Trophoblast cell (in vitro differentiated cells and primary cell): ENCODE data around the gene MME.

Experiments
- DNase-seq, 2 donors: peaks; one replicate each; pipeline ENCODE4 v3.0.0-alpha.2; 2016
- H2AFZ ChIP-seq: 2 replicates; pipeline ENCODE4 v1.6.1; 2013; ENCODE audit warnings: low read length, moderate library complexity, mild to moderate bottlenecking; ENCODE audit not compliant: insufficient read depth, poor library complexity
- H2AK5ac ChIP-seq: 2 replicates; pipeline ENCODE4 v1.6.1; 2013; ENCODE audit warnings: mild to moderate bottlenecking, low read length
- H2BK120ac ChIP-seq: 2 replicates; pipeline ENCODE4 v1.6.1; 2013; ENCODE audit warnings: low read length, mild to moderate bottlenecking, moderate library complexity; ENCODE audit not compliant: insufficient read depth, poor library complexity
- H2BK12ac ChIP-seq: 2 replicates; pipeline ENCODE4 v1.6.1; 2013; ENCODE audit warnings: mild to moderate bottlenecking, low read length, moderate library complexity
- H2BK5ac ChIP-seq: 2 replicates; pipeline ENCODE4 v1.6.1; 2013; ENCODE audit warnings: low read length, low read depth, moderate library complexity, mild to moderate bottlenecking; ENCODE audit not compliant: poor library complexity
- H3K14ac ChIP-seq: 2 replicates; pipeline ENCODE4 v1.6.1; 2013; ENCODE audit warnings: mild to moderate bottlenecking, low read length
- H3K18ac ChIP-seq: 2 replicates; pipeline ENCODE4 v1.6.1; 2013; ENCODE audit warnings: mild to moderate bottlenecking, low read length
- H3K23ac ChIP-seq: 2 replicates; pipeline ENCODE4 v1.6.1; 2013; ENCODE audit warnings: low read length
- H3K27ac ChIP-seq: 2 replicates; pipeline ENCODE4 v1.5.1; 2013; ENCODE audit warnings: low read depth, mild to moderate bottlenecking, inconsistent platforms, low read length, moderate library complexity
- H3K27me3 ChIP-seq: 2 replicates; pipeline ENCODE4 v1.6.1; 2013; ENCODE audit warnings: inconsistent platforms, mild to moderate bottlenecking, low read length, moderate library complexity; ENCODE audit not compliant: insufficient read depth
- H3K36me3 ChIP-seq, 2 experiments: 1 replicate in 1 of 2; 2 replicates in 1 of 2; pipeline ENCODE4 v1.6.1; 2013; ENCODE audit warnings: low read length in 2 of 2, mild to moderate bottlenecking in 2 of 2, moderate library complexity in 1 of 2; ENCODE audit not compliant: insufficient read depth in 2 of 2, control insufficient read depth in 1 of 2
- H3K4ac ChIP-seq: 2 replicates; pipeline ENCODE4 v1.6.1; 2013; ENCODE audit warnings: low read depth, mild to moderate bottlenecking, low read length, moderate library complexity
- H3K4me1 ChIP-seq, 2 experiments: 1 replicate in 1 of 2; 2 replicates in 1 of 2; pipeline ENCODE4 v1.6.1; 2013; ENCODE audit warnings: low read length in 2 of 2, mild to moderate bottlenecking in 2 of 2, moderate library complexity in 1 of 2; ENCODE audit not compliant: insufficient read depth in 2 of 2, control insufficient read depth in 1 of 2
- H3K4me2 ChIP-seq: 2 replicates; pipeline ENCODE4 v1.6.1; 2013; ENCODE audit warnings: inconsistent platforms, mild to moderate bottlenecking, low read length, moderate library complexity
- H3K4me3 ChIP-seq: 2 replicates; pipeline ENCODE4 v1.5.1; 2013; ENCODE audit warnings: mild to moderate bottlenecking, low read depth, low read length, inconsistent platforms
- H3K79me1 ChIP-seq: one replicate; pipeline ENCODE4 v1.6.1; 2013; ENCODE audit warnings: low read length
- H3K79me2 ChIP-seq: 2 replicates; pipeline ENCODE4 v1.6.1; 2013; ENCODE audit warnings: low read length, mild to moderate bottlenecking; ENCODE audit not compliant: control insufficient read depth, insufficient read depth, poor library complexity
- H3K9ac ChIP-seq: 2 replicates; pipeline ENCODE4 v1.6.1; 2013; ENCODE audit warnings: mild to moderate bottlenecking, low read length
- H3K9me3 ChIP-seq: 2 replicates; pipeline ENCODE4 v1.6.1; 2013; ENCODE audit warnings: low read depth, mild to moderate bottlenecking, control low read depth, inconsistent platforms, low read length; ENCODE audit not compliant: insufficient read depth
- H4K12ac ChIP-seq: 2 replicates; pipeline ENCODE4 v1.6.1; 2013; ENCODE audit warnings: low read depth, mild to moderate bottlenecking, low read length, moderate library complexity
- H4K8ac ChIP-seq: 2 replicates; pipeline ENCODE4 v1.6.1; 2013; ENCODE audit warnings: low read depth, mild to moderate bottlenecking, low read length, moderate library complexity
- H4K91ac ChIP-seq: one replicate; pipeline ENCODE4 v1.6.1; 2013; ENCODE audit warnings: low read depth, mild to moderate bottlenecking, low read length, moderate library complexity
- WGBS: extraction: QIAGEN DNeasy Blood & Tissue Kit; methylation state at CpG from one replicate; pipeline ENCODE4 v1.1.7; 2013; ENCODE audit warnings: missing lambda C conversion rate; ENCODE audit not compliant: insufficient read length, insufficient coverage; ENCODE audit errors: extremely low coverage; 5-methylcytosine and 5-hydroxymethylcytosine counted together

Gene MME

DNA sequence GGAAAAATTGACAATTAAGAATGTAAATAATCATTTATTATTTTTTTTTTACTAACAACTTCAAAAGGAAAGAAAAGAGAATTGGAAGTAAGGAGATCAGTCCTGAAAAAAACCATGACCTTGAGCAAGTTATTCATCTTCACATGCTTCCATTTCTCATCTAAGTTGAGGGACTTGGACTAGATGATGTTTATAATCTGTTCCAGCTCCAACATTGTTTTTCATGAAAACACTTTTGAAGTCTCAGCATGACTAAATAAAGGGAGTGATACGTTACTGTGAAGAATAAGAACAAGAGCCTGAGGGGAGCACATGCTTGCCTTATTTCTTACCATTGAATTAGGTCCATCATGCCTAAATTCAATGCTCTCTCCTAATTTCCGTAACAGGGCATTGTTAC lies 117.7 kb downstream of the MME start:
- DNase-seq = no peak
- Histone ChIP-seq H3K27ac (no peak overlapping the region), H3K9me3 (no peaks in the 10 kb centered on the region), H3K4me3 (no peak overlapping the region), H2AFZ (no peak overlapping the region), H3K27me3 (no peaks in the 10 kb centered on the region), H3K36me3 (no peaks in the 10 kb centered on the region), H2BK120ac (no peak overlapping the region), H3K14ac (no peak overlapping the region), H3K4me1 (no peaks in the 10 kb centered on the region), H2AK5ac (no peak overlapping the region), H3K18ac (no peak overlapping the region), H2BK5ac (no peak overlapping the region), H4K8ac (no peak overlapping the region), H2BK12ac (no peak overlapping the region), H3K4me2 (no peak overlapping the region), H3K23ac (no peak overlapping the region), H4K12ac (no peak overlapping the region), H3K79me1 (no peaks in the 10 kb centered on the region), H3K4ac (no peak overlapping the region), H4K91ac (no peak overlapping the region), H3K9ac (no peak overlapping the region), H3K79me2 (no peaks in the 10 kb centered on the region)
- WGBS = no CpG with 5 or more reads among the region's 2 CpGs

DNA sequence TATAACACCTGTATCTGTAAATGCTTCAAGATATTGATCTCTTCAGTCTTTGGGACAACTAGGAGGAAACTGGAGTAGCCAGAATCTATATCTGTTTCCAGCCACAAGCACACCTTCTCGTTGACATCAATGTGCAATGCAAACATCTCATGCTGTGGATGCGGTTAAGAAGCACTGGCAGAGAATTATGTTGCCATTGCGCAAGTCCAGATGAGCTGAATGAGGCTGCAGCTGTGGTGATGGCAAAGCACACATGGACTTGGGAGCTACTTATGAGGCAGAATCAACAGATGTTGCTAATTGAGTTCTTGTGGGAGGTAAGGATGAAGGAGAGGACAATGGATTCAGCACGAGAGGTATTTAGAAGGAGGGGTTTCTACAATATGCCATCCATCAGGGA lies 122.5 kb downstream of the MME start:
- Histone ChIP-seq H3K27me3 (no peaks in the 10 kb centered on the region), H2AK5ac (no peak overlapping the region), H3K4me3 (no peak overlapping the region), H3K79me1 (no peaks in the 10 kb centered on the region), H3K9ac (no peak overlapping the region), H3K27ac (no peak overlapping the region), H3K4ac (no peak overlapping the region), H3K14ac (no peak overlapping the region), H2AFZ (no peak overlapping the region), H3K4me1 (no peaks in the 10 kb centered on the region), H4K12ac (no peak overlapping the region), H2BK120ac (no peak overlapping the region), H2BK12ac (no peak overlapping the region), H3K4me2 (no peak overlapping the region), H3K36me3 (no peaks in the 10 kb centered on the region), H3K18ac (no peak overlapping the region), H3K23ac (no peak overlapping the region), H3K9me3 (no peaks in the 10 kb centered on the region), H3K79me2 (no peaks in the 10 kb centered on the region), H4K8ac (no peak overlapping the region), H4K91ac (no peak overlapping the region), H2BK5ac (no peak overlapping the region)
- WGBS = no CpG with 5 or more reads among the region's 4 CpGs
- DNase-seq = no peak

DNA sequence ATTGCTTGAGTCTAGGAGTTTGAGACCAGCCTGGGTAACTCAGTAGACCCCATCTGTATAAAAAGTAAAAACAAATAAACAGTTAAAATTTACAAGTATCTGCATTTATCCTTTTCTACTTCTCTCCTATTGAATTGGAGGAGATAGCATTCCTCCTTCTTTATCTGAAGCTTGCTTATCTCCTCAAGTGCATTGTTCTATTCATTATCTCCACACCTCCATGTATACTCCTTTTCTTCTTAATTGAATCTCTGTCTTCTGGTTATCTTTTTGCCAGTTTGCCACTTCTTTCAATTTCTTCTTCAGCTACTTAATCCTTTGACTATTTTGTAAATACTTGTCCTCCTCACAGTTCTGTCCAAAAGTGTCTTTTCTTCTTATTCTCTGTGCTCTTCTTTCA lies 124.7 kb downstream of the MME start:
- no peak overlapping the region for H3K14ac ChIP-seq
- H3K4ac ChIP-seq = no peak overlapping the region
- no peak for DNase-seq
- no peaks in the 10 kb centered on the region for H3K27me3 ChIP-seq
- no peaks in the 10 kb centered on the region for H3K36me3 ChIP-seq
- H2BK5ac ChIP-seq = no peak overlapping the region
- no peak overlapping the region for H3K27ac ChIP-seq
- no peak overlapping the region for H2BK12ac ChIP-seq
- no peak overlapping the region for H2AFZ ChIP-seq
- no peak overlapping the region for H4K12ac ChIP-seq
- H3K79me2 ChIP-seq = no peaks in the 10 kb centered on the region
- H3K9ac ChIP-seq = no peak overlapping the region
- H3K4me1 ChIP-seq = no peaks in the 10 kb centered on the region
- no peak overlapping the region for H3K4me2 ChIP-seq
- no peak overlapping the region for H4K91ac ChIP-seq
- no peak overlapping the region for H2BK120ac ChIP-seq
- H3K23ac ChIP-seq = no peak overlapping the region
- no peak overlapping the region for H2AK5ac ChIP-seq
- H3K9me3 ChIP-seq = no peaks in the 10 kb centered on the region
- no peak overlapping the region for H3K18ac ChIP-seq
- H3K79me1 ChIP-seq = no peaks in the 10 kb centered on the region
- H4K8ac ChIP-seq = no peak overlapping the region
- no peak overlapping the region for H3K4me3 ChIP-seq

DNA sequence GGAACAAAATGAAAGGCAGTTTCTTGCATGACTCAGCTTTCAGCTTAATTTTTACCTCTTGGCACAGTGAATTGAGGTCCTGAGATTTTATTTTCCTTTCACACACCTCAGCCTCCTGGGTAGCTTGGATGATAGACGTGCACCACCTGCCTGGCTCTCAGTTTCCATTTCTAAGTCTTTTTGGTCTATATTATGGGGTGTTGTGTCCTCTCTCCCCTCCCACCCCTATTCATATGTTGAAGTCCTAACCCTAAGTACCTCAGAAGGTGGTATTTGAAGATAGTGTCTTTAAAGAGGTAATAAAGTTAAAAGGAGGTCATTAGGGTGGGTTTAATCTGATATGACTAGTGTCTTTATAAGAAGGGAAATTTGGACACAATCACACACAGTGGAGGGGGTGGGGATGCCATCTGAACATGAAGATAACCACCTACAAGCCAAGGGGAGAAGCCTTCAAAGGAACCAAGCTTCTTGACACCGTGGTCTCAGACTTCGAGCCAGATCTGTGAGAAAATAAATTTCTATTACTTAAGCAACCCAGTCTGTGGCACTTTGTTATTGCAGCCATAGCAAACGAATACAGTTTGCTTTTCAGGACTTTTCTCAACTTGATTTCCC lies 128.2 kb downstream of the MME start:
- Histone ChIP-seq H3K9me3 (no peaks in the 10 kb centered on the region), H2AFZ (no peak overlapping the region), H3K27ac (no peak overlapping the region), H3K79me1 (no peaks in the 10 kb centered on the region), H4K91ac (no peak overlapping the region), H3K27me3 (no peaks in the 10 kb centered on the region), H4K8ac (no peak overlapping the region), H2BK12ac (no peak overlapping the region), H3K36me3 (no peaks in the 10 kb centered on the region), H3K4ac (no peak overlapping the region), H4K12ac (no peak overlapping the region), H3K9ac (no peak overlapping the region), H3K23ac (no peak overlapping the region), H3K4me1 (no peaks in the 10 kb centered on the region), H3K14ac (no peak overlapping the region), H2AK5ac (no peak overlapping the region), H2BK5ac (no peak overlapping the region), H3K4me2 (no peak overlapping the region), H3K18ac (no peak overlapping the region), H3K4me3 (no peak overlapping the region), H2BK120ac (no peak overlapping the region), H3K79me2 (no peaks in the 10 kb centered on the region)
- DNase-seq = no peak
- WGBS = no CpG with 5 or more reads among the region's 4 CpGs
